Right ventricle myocardium superior (tissue), 1 donor: ENCODE measurements around the gene HYDIN. TPM values are rescaled to one million over a fixed set of nuclear protein-coding genes. Genes with fewer than 3 reads are reported as not detected.
A peak's percentile ranks its signal among the peaks of the same experiment; 100 is the strongest.

ENCODE experiments used
- ATAC-seq: fragments of 200-7000 bp; cut with Tn5 transposase; one replicate; pipeline ENCODE4 v1.9.1; 2020; ENCODE audit warnings: mild to moderate bottlenecking; ENCODE audit not compliant: poor library complexity
- DNase-seq: peaks from one replicate; pipeline ENCODE4 v3.0.0-alpha.2; 2020
- intact Hi-C: fragments of 100-400 bp; cut with DNase I; formaldehyde crosslinking; loops from one replicate; pipeline ENCODE4 v1.11.2; 2022
- total RNA-seq: library from RNA; stranded (reverse); fragmentation: NEBNext Ultra II Directional; extraction: Animal tissue kit (Norgen Biotek cat#: 25700); gene quantifications from one replicate; pipeline ENCODE4 v1.2.1, GENCODE V29; 2021
- donor health status: DM: no; HTN: yes; CAD: no; lungs with severe emphysema.

Gene HYDIN
- total RNA-seq, 1 donor from 2014 or later, result 0.89 TPM

DNA sequence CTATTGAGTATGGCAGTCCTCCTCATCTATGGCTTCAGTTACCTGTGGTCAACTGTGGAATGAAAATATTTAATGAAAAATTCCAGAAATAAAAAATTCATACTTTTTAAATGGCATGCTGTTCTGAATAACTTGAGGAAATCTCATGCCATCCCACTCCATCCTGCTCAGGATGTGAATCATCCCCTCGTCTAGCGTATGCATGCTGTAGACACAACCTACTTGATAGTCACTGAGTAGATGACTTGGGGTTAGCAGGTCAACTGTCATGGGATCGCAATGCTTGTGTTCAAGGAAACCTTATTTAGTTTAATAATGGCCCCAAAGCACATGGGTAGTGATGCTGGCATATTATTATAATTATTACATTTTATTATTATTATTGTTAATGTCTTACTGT lies 424.7 kb downstream of the HYDIN start:
- no peak for DNase-seq
- no peak for ATAC-seq
- intact Hi-C loops, result no loop called here

DNA sequence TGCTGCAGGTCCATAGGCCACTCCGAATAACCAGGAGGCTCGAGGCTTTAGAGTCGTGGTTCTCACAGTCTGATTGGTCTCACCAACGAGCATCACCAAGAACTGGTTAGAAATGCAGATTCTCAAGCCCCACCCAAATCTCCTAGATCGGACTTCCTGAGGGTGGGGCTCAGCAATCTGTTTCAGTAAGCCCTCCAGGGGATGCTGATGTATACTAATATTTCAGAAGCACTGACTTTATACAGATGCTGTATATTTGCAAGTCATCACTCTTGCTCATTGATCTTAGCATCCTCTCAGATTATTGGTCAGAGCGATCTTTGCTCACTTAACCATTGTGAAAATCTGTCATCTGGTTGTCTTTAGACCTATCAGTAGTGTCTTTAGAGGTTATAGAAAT lies 425.1 kb downstream of the HYDIN start:
- no peak for ATAC-seq
- intact Hi-C loops, result no loop called here
- no peak for DNase-seq

DNA sequence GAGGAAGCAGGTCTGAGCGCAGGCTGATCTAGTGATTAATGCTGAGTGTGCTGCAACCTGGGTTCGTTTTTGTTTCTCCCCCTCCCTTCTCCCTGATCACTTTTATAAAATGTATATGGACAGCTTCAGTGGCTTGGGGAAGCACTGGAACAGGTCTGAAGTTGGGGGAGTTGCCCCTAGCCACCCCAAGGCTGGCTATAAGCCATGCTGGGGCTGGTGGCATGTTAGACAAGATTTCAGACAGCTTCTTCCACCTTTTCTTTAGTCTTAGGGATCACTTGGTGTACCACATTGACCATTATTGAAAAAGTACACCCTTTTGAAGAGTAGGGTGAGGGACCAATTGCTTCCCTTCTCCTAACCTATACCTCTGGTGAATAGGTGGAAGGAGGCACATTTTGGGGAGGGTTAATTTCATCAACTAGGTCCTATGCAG lies 425.8 kb downstream of the HYDIN start:
- no peak for ATAC-seq
- intact Hi-C loops, result no loop called here
- DNase-seq, result no peak

DNA sequence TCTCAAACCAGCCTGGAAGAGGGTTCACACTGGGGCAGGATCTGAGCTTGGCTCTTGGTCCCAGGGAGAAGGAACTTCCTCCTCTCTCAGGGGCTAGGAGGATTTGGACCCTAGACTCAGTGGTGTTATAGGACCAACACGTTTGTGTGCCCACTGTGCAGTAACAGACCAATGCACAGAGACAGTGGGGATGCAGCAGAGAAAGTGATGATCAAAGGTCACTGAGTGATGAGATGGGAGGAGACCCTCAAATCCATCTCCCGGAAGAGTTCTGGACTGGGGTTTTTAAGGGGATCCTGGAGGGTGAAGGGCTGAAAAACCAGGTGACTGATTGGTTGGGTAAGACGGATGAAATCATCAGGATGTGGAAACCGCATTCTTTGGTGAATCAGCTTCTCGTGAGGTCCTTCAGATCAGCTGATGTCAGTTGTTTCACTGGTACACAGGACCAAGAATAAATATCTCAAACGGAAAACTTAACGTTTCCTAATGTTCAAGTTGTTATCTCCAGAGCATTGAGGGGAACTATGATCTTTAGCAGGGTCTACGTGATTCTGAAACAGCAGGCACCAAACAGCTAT lies 426.3 kb downstream of the HYDIN start:
- DNase-seq, result no peak
- ATAC-seq, result no peak
- intact Hi-C loops, result no loop called here

GRCh38 chr16:70803319-70803718 lies 427.2 kb downstream of the HYDIN start:
- ATAC-seq, result no peak
- intact Hi-C loops, result no loop called here
- DNase-seq, result no peak

DNA sequence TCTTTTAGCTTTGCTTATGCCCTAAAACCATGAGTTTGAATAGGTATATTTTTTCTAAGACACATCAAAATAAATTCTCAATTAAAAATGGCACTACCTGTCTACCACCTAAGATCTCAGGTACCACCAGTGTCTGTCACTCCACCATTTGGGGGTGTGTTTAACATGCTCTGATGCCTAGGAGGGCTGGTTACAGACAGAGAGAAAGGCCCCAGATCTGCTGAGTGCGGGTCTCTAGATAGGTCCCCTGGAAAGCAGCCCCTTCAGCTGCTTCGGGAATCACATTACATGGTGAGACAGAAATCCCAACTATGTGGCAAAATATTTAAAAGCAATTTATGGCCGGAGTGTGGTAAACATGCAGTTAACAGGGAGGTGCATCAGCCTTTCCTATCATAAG lies 428.9 kb downstream of the HYDIN start:
- ATAC-seq, result no peak
- intact Hi-C loops, result no loop called here
- DNase-seq, result no peak

DNA sequence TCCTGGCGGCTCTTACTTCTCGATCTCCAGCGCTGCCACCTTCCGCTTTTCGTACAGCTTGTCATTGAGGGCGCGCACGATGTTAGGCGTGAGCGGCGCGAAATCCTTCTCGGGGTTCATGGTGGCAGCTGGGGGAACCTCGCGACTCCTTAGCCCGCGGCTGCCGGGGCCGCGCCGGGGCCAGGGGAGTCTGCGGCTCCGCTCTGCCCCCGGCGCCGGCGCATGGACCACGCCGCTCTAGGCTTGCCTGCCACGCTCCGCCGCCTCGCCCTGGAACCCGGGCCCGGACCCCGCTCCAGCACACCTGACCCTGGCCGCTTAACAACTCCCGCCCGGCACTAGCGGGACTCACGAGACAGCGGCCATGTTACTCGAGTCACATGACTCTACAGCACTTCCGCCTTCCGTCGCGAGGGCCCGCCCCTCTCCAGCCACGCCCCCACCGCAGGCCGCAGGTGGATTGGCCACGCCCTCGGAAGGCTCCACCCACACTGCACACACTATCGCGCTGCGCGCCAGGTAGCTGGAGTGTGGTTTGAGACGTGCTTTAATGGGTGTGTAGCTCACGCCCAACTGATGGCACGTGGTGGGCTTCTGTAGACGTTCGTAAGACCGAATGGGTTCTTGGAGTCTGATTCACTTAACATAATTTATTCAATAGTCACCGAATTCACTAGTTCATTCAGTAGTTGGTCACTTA lies 429.6 kb downstream of the HYDIN start, which contains the start of gene VAC14:
TSS of gene VAC14 (minus strand) at position 378 of the 700 bp plus-strand sequence. CDS start at position 120, 258 bp downstream.
- intact Hi-C loops, result no loop called here
- ATAC-seq, result peak; percentile 99
- DNase-seq, result peak; percentile 95

GRCh38 chr16:70800311-70800710 lies 430.2 kb downstream of the HYDIN start:
- DNase-seq (no peak), ATAC-seq (no peak)
- intact Hi-C loops, result no loop called here

DNA sequence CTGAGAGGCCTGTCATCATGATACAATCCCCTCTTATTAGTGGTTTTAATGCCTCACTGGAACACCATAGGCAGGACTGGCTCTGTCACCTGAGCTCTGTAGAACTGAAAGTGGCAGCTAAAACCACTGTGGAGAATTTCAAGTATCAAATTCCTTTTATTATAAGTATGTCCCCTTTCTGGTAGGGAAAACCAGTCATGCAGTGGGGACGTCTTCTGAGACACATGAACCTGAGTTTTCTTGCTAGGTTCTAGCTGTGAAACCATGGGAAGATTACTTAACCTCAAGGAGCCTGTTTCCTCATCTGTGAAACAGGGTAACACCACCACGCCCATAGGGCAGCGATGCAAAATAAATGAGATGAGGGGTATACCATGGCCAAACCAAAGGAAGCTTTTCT lies 434.2 kb downstream of the HYDIN start:
- intact Hi-C loops, result no loop called here
- DNase-seq (no peak), ATAC-seq (no peak)

DNA sequence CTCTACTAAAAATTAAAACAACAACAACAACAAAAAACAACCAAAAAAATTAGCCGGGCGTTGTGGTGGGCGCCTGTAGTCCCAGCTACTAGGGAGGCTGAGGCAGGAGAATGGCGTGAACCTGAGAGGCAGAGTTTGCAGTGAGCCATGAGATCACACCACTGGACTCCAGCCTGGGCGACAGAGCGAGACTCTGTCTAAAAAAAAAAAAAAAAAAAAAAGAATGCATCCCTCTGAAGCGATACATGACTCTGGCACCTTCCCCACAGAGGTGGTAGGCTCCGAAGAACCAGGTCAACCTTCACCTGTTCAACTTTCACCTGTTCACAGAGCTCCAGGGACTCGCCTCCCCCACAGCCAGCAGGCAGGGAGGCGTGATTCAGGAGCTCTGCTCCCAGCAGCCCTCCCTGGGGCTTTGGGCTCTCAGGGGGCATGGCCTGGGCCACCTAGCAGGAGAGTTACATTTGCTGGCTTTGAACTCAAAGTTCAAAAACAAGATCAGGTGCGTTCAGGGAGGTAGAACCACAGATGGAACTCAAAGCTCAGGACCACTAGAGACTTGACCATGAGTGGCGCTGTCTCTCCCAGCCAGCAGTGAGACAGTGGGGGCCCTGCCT lies 435.1 kb downstream of the HYDIN start:
- ATAC-seq (no peak), DNase-seq (no peak)
- intact Hi-C loops, result no loop called here

- ATAC-seq (no peak), DNase-seq (no peak)
- intact Hi-C loops, result no loop called here
These were observed 436.5 kb downstream of the HYDIN start for GRCh38 chr16:70793851-70794502.

- DNase-seq (no peak), ATAC-seq (no peak)
- intact Hi-C loops, result no loop called here
These were observed 439.7 kb downstream of the HYDIN start for GRCh38 chr16:70790815-70791214.

DNA sequence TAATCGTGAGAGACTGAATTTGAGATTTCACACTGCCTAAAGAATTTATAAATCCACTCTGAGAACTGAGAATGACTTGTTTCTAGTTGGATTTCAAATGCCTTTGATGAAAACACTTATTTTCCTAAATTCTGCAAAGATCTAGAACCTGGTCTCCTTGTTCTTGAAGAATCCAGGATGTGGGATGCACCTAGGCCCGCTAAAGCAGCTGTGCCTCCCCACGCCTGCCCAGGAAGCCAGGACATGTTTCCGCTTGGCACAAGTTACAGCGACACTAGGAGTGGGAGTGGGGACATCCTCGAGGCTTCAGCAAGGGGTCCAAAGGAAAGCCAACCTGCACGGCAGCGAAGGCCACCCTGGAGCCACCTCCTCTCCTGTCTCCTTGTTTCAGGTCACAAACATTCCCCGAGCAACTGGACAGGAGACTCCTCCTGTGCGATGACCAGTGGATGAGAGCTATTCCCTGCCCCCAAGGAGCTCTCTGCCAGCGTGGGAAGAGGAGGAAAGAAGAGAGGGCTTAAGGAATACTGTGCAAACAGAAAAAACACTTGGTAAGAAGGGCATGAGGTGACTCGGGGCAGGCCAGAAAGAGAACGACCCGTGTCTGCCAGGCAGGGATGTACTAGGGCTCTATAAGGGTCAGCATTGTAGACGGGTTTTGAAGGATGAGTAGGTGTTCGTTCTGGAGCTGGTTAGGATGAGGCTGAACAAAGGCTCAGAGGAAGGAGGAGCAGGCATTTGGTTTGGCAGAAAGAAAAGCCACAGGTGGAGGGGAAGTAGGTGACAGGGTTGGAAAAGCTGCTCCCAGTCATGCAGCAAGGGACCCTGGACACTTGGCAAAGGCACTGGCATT lies 440.7 kb downstream of the HYDIN start:
- ATAC-seq (no peak), DNase-seq (no peak)
- intact Hi-C loops, result no loop called here

- DNase-seq, result peak; percentile 61
- ATAC-seq, result peak; percentile 60
- intact Hi-C loops, result no loop called here
These were observed 441.6 kb downstream of the HYDIN start for GRCh38 chr16:70788668-70789594.

DNA sequence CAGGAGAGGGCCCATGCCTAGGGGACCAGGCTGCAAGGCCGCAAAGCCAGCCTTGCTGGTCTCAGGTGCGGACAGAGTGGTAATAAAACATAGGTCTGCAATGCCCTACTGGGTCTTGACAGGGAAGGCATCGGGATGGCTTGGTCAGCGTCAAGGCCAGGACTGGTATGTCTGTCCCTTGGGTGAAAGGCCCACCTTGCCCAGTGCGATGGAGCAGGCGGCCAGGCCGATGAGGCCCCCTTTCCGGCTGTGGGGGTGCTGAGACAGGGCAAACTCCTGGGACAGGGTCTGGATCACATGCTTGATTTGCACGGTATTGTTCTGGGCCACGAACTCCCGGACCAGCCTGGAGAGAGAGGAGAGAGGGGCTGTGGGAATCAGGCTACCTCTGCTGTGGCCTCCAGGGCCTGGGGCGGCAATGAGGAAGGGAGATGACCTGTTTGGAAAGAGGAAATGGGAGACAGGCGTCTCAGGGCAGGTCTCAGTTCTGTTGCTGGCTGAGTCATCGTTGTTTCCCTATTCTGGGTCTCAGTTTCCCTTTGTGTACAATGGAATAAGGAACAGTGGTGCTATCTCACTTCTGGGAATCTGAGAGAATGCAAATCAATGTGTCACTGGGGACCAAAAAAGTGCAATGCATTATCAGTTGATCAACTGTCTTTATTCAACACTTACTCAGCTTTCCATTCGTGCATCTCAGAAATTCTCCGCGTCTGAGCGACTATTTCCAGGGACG lies 444.3 kb downstream of the HYDIN start:
- intact Hi-C loops, result no loop called here

DNA sequence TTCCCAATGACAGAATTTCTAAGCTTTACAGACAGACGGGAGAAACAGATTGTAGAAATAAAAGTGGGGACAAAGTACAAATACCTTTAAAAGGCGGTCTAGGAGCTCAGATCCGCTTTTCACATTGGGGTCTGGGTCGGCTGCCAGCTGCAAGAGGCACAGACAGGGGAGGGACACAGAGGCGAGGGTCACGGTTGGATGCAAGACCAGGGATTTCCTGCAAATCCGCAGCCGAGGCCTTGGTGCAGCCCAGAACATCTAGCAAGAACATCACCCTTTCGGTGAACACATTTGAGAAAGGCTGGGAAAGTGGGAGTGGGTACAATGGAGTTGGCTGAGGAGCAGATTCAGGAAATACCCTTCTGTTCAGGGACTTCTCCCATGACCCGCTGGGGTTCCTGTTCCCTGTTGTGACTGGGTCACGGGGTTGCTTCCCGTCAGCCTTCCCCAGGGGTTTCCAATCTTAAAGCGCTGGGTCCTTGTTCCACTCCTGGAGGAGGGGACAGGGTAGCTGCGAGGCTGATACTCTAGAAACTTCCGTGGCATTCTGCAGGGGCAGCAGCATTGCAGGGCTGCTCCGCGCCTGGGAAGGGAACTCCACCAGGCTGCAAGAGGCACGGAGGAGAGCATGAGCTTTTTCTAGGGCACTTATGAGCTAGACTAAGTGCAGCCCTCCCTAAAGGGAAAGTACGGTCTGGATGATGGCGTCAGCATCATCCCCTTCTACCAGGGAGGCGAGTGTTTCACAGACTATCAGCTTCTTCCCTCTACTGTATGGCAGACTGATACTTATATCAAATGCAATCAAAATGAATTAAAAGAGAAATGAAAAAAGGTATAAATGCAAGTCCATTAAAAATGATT lies 445.6 kb downstream of the HYDIN start:
- no peak for DNase-seq
- intact Hi-C loops, result no loop called here
- no peak for ATAC-seq

More for the DNA sequence above, 444.3 kb downstream of the HYDIN start:
- ATAC-seq (no peak), DNase-seq (no peak)
